SH-SY5Y (cell line): Measurements from ENCODE around the gene ZMYND12.

Source experiments
- GATA2 ChIP-seq: IDR thresholded peaks from 2 replicates; pipeline ENCODE4 v1.6.1; 2011; ENCODE audit warnings: mild to moderate bottlenecking, low read depth, low read length
- GATA3 ChIP-seq: IDR thresholded peaks from 2 replicates; pipeline ENCODE4 v1.6.1; 2011; ENCODE audit warnings: low read depth, mild to moderate bottlenecking, low read length, moderate library complexity

- no peak for TF ChIP-seq GATA2
- no peak for TF ChIP-seq GATA3
These were observed 56.3 kb downstream of the ZMYND12 start for GRCh38 chr1:42399315-42400100.
